Smooth muscle cell of the brain vasculature (primary cell): ENCODE measurements around the gene CD82.

Experiments
- DNase-seq: peaks from one replicate; pipeline ENCODE4 v3.0.0-alpha.2; 2012; ENCODE audit warnings: low read depth, low spot score

CD82 gene

GRCh38 chr11:44661311-44661717 lies 95.9 kb downstream of the CD82 start:
- no peak for DNase-seq
